Neural progenitor cell (in vitro differentiated cells): ENCODE measurements around the gene KHNYN. TPM values are rescaled to one million over a fixed set of nuclear protein-coding genes. Genes with fewer than 3 reads are reported as not detected.
A peak's percentile ranks its signal among the peaks of the same experiment; 100 is the strongest.

Experiments
- DNase-seq: peaks from one replicate; pipeline ENCODE4 v3.0.0-alpha.2; 2016; ENCODE audit warnings: low spot score
- H2AFZ ChIP-seq: fragments of 200-600 bp; sonication (generic); replicated peaks from 2 replicates; pipeline ENCODE4 v1.6.1; 2016; ENCODE audit warnings: antibody characterized with exemption
- H3F3A ChIP-seq: fragments of 200-600 bp; sonication (generic); 2 replicates; pipeline ENCODE4 v1.6.1; 2016; ENCODE audit warnings: antibody characterized with exemption, low read depth
- H3K27ac ChIP-seq: fragments of 200-600 bp; sonication (generic); 2 replicates; pipeline ENCODE4 v1.5.1; 2016; ENCODE audit warnings: mild to moderate bottlenecking
- H3K27me3 ChIP-seq: fragments of 200-600 bp; sonication (generic); 2 replicates; pipeline ENCODE4 v1.6.1; 2016; ENCODE audit warnings: mild to moderate bottlenecking, moderate library complexity
- H3K36me3 ChIP-seq: fragments of 200-600 bp; sonication (generic); 2 replicates; pipeline ENCODE4 v1.5.1; 2016
- H3K4me1 ChIP-seq: fragments of 200-600 bp; sonication (generic); 2 replicates; pipeline ENCODE4 v1.6.1; 2016; ENCODE audit warnings: mixed run types
- H3K4me2 ChIP-seq: fragments of 200-600 bp; sonication (generic); 2 replicates; pipeline ENCODE4 v1.6.1; 2016
- H3K4me3 ChIP-seq: fragments of 200-600 bp; sonication (generic); 2 replicates; pipeline ENCODE4 v1.5.1; 2016
- H3K79me2 ChIP-seq: fragments of 200-600 bp; sonication (generic); 2 replicates; pipeline ENCODE4 v1.6.1; 2016; ENCODE audit warnings: low read depth
- H3K9ac ChIP-seq: fragments of 200-600 bp; sonication (generic); 2 replicates; pipeline ENCODE4 v1.6.1; 2016
- H3K9me3 ChIP-seq: fragments of 200-600 bp; sonication (generic); 2 replicates; pipeline ENCODE4 v1.5.1; 2016; ENCODE audit warnings: low read depth
- H4K20me1 ChIP-seq: fragments of 200-600 bp; sonication (generic); 2 replicates; pipeline ENCODE4 v1.6.1; 2016; ENCODE audit warnings: low read depth
- H3K27ac Mint-ChIP-seq: 3 replicates; pipeline ENCODE4 v1.8.0; 2021; ENCODE audit warnings: mixed read lengths
- H3K27me3 Mint-ChIP-seq: 2 replicates; pipeline ENCODE4 v1.8.0; 2022; ENCODE audit warnings: low read depth, mild to moderate bottlenecking, inconsistent platforms, moderate library complexity, mixed read lengths; ENCODE audit not compliant: insufficient read depth
- H3K36me3 Mint-ChIP-seq: 3 replicates; pipeline ENCODE4 v1.8.0; 2021; ENCODE audit warnings: mixed read lengths
- H3K4me1 Mint-ChIP-seq: 3 replicates; pipeline ENCODE4 v1.8.0; 2021; ENCODE audit warnings: mixed read lengths
- H3K4me3 Mint-ChIP-seq: 3 replicates; pipeline ENCODE4 v1.8.0; 2021; ENCODE audit warnings: mild to moderate bottlenecking, moderate library complexity, mixed read lengths
- H3K9me3 Mint-ChIP-seq: 3 replicates; pipeline ENCODE4 v1.8.0; 2020; ENCODE audit warnings: mixed read lengths
- CTCF ChIP-seq: fragments of 200-600 bp; sonication (generic); IDR thresholded peaks from 2 replicates; pipeline ENCODE4 v1.5.1; 2017; ENCODE audit warnings: antibody characterized with exemption, mild to moderate bottlenecking
- EZH2 ChIP-seq: fragments of 200-600 bp; sonication (generic); IDR thresholded peaks from 2 replicates; pipeline ENCODE4 v1.6.1; 2017; ENCODE audit warnings: antibody characterized with exemption, mild to moderate bottlenecking, moderate library complexity
- EZH2phosphoT487 ChIP-seq: fragments of 200-600 bp; sonication (generic); IDR thresholded peaks from 2 replicates; pipeline ENCODE4 v1.6.1; 2017; ENCODE audit warnings: antibody characterized with exemption
- total RNA-seq: library from RNA; depleted of rRNA; stranded (reverse); fragments of >200 nt; gene quantifications from 2 replicates; pipeline ENCODE4 v1.2.3, GENCODE V29; 2015; ENCODE audit warnings: low replicate concordance

The KHNYN gene
- 20.4 and 34.7 TPM in 2 replicates for total RNA-seq

- H3K4me1 Mint-ChIP-seq, result peaks cover 17% of the 10 kb centered on the region
- H3K79me2 ChIP-seq, result peaks cover 4% of the 10 kb centered on the region
- H3K36me3 Mint-ChIP-seq, result peaks cover 3% of the 10 kb centered on the region
- no peak for TF ChIP-seq CTCF
- peak; percentile 49 for TF ChIP-seq EZH2
- H3K4me2 ChIP-seq, result peak within 1 kb of the TSS; percentile 89
- H3F3A ChIP-seq, result peaks cover 17% of the 10 kb centered on the region
- no peaks in the 10 kb centered on the region for H3K9me3 Mint-ChIP-seq
- peaks cover 8% of the 10 kb centered on the region for H3K27me3 Mint-ChIP-seq
- H3K9me3 ChIP-seq, result no peaks in the 10 kb centered on the region
- H2AFZ ChIP-seq, result peak within 1 kb of the TSS; percentile 60
- peak; percentile 89 for DNase-seq
- peak within 1 kb of the TSS; percentile 88 for H3K27ac Mint-ChIP-seq
- H3K27ac ChIP-seq, result no peak within 1 kb of the TSS
- H4K20me1 ChIP-seq, result peaks cover 22% of the 10 kb centered on the region
- peak within 1 kb of the TSS; percentile 90 for H3K4me3 Mint-ChIP-seq
- H3K4me1 ChIP-seq, result no peaks in the 10 kb centered on the region
- peak within 1 kb of the TSS; percentile 68 for H3K4me3 ChIP-seq
- peak within 1 kb of the TSS; percentile 21 for H3K9ac ChIP-seq
- H3K36me3 ChIP-seq, result no peaks in the 10 kb centered on the region
- H3K27me3 ChIP-seq, result peaks cover 33% of the 10 kb centered on the region
Measured at GRCh38 chr14:24429395-24430142, at the start of gene KHNYN, which contains the start of gene CBLN3. Gene KHNYN, plus strand, starts transcription at chr14:24429954. Its CDS starts 777 bp downstream, at chr14:24430731. Gene CBLN3, minus strand, starts transcription at chr14:24429668. Its CDS starts 614 bp downstream, at chr14:24429054.

- no peaks in the 10 kb centered on the region for H3K79me2 ChIP-seq
- H3K27me3 ChIP-seq, result no peaks in the 10 kb centered on the region
- H2AFZ ChIP-seq, result no peak overlapping the region
- Mint-ChIP-seq H3K4me1 (peaks cover 7% of the 10 kb centered on the region), H3K27ac (no peak overlapping the region), H3K9me3 (no peaks in the 10 kb centered on the region), H3K36me3 (peaks cover 8% of the 10 kb centered on the region), H3K4me3 (no peak overlapping the region), H3K27me3 (peaks cover 10% of the 10 kb centered on the region)
- no peak overlapping the region for H3K4me3 ChIP-seq
- DNase-seq, result no peak
- peaks cover 16% of the 10 kb centered on the region for H3K4me1 ChIP-seq
- TF ChIP-seq EZH2 (no peak), CTCF (no peak), EZH2phosphoT487 (no peak)
- no peak overlapping the region for H3K27ac ChIP-seq
- H3F3A ChIP-seq, result peaks cover 19% of the 10 kb centered on the region
- H3K36me3 ChIP-seq, result no peaks in the 10 kb centered on the region
- H4K20me1 ChIP-seq, result no peaks in the 10 kb centered on the region
- H3K4me2 ChIP-seq, result no peak overlapping the region
- no peaks in the 10 kb centered on the region for H3K9me3 ChIP-seq
- H3K9ac ChIP-seq, result no peak overlapping the region
Measured at GRCh38 chr14:24381363-24382063, 48.2 kb upstream of the KHNYN start.

GRCh38 chr14:24382064-24382371 is 47.7 kb upstream of the KHNYN start:
- no peaks in the 10 kb centered on the region for H3K9me3 Mint-ChIP-seq
- peaks cover 5% of the 10 kb centered on the region for H3K36me3 Mint-ChIP-seq
- Histone ChIP-seq H3K36me3 (no peaks in the 10 kb centered on the region), H3K9ac (no peak overlapping the region), H3K27me3 (no peaks in the 10 kb centered on the region), H3K4me3 (no peak overlapping the region), H3K27ac (no peak overlapping the region), H4K20me1 (no peaks in the 10 kb centered on the region), H2AFZ (no peak overlapping the region), H3K4me2 (no peak overlapping the region), H3K79me2 (no peaks in the 10 kb centered on the region), H3K4me1 (peaks cover 11% of the 10 kb centered on the region), H3K9me3 (no peaks in the 10 kb centered on the region), H3F3A (peaks cover 19% of the 10 kb centered on the region)
- peaks cover 8% of the 10 kb centered on the region for H3K27me3 Mint-ChIP-seq
- no peak for DNase-seq
- H3K4me1 Mint-ChIP-seq, result peaks cover 11% of the 10 kb centered on the region
- H3K27ac Mint-ChIP-seq, result no peak overlapping the region
- TF ChIP-seq CTCF (no peak), EZH2 (no peak), EZH2phosphoT487 (no peak)
- H3K4me3 Mint-ChIP-seq, result no peak overlapping the region
